Erythroblast (primary cell): ENCODE data around the gene DUSP7.

ENCODE experiments used
- GATA1 ChIP-seq: IDR thresholded peaks from 2 replicates; pipeline ENCODE4 v1.6.1; 2011; ENCODE audit warnings: low read depth, mild to moderate bottlenecking, control low read depth, low read length, moderate library complexity
- POLR2A ChIP-seq: IDR thresholded peaks from 2 replicates; pipeline ENCODE4 v1.6.1; 2011; ENCODE audit warnings: mild to moderate bottlenecking, low read length

GRCh38 chr3:52036829-52037228 lies 19.5 kb downstream of the DUSP7 start:
- TF ChIP-seq POLR2A (no peak), GATA1 (no peak)
